Activated naive CD8-positive, alpha-beta T cell treated with anti-CD3 and anti-CD28 coated beads, Interleukin-2, amount 10 ng/mL, durations not matched to agents 7 days and 5 days (primary cell): ENCODE measurements around the gene ST3GAL4. TPM values are rescaled to one million over a fixed set of nuclear protein-coding genes. Genes with fewer than 3 reads are reported as not detected.
"Not testable (repeated sequence)": the region's sequence is repeated elsewhere in the genome, so short reads cannot be mapped to it uniquely, and the experiment has no call there.

ENCODE experiments used
- ATAC-seq: fragments of 150-1000 bp; cut with Tn5 transposase; one replicate; pipeline ENCODE4 v1.10.0; 2021; ENCODE audit warnings: low read depth, moderate library complexity
- POLR2A ChIA-PET: fragments of 350-600 bp; sonication (Branson Sonifier 250); formaldehyde crosslinking; loops from one replicate; lab custom pipeline; 2021; ENCODE audit warnings: antibody characterized with exemption; lab: Charles Lee
- DNase-seq: peaks from one replicate; pipeline ENCODE4 v3.0.0; 2021
- H3K27ac Mint-ChIP-seq: one replicate; pipeline ENCODE4 v1.8.0; 2022; ENCODE audit warnings: mild to moderate bottlenecking, mixed read lengths
- H3K27me3 Mint-ChIP-seq: one replicate; pipeline ENCODE4 v1.8.0; 2022; ENCODE audit warnings: mild to moderate bottlenecking, moderate library complexity, mixed read lengths
- H3K36me3 Mint-ChIP-seq: one replicate; pipeline ENCODE4 v1.8.0; 2021; ENCODE audit warnings: mild to moderate bottlenecking, mixed read lengths
- H3K4me1 Mint-ChIP-seq: one replicate; pipeline ENCODE4 v1.8.0; 2021; ENCODE audit warnings: mixed read lengths
- H3K4me3 Mint-ChIP-seq: one replicate; pipeline ENCODE4 v1.8.0; 2022; ENCODE audit warnings: mild to moderate bottlenecking, moderate library complexity, mixed read lengths
- H3K9me3 Mint-ChIP-seq: one replicate; pipeline ENCODE4 v1.8.0; 2021; ENCODE audit warnings: mixed read lengths
- total RNA-seq, 2 experiments: library from RNA; stranded (reverse); gene quantifications; one replicate each; pipeline ENCODE4 v1.2.3, GENCODE V29; 2021

Gene ST3GAL4
- total RNA-seq, 2 experiments from 2014 or later, result 6.3 to 8.5 TPM

GRCh38 chr11:126382641-126383040, 27.2 kb downstream of the ST3GAL4 start:
- H3K36me3 Mint-ChIP-seq, H3K27ac Mint-ChIP-seq, DNase-seq, H3K4me1 Mint-ChIP-seq, POLR2A ChIA-PET, H3K9me3 Mint-ChIP-seq, ATAC-seq, H3K4me3 Mint-ChIP-seq, H3K27me3 Mint-ChIP-seq: not testable (repeated sequence)

DNA sequence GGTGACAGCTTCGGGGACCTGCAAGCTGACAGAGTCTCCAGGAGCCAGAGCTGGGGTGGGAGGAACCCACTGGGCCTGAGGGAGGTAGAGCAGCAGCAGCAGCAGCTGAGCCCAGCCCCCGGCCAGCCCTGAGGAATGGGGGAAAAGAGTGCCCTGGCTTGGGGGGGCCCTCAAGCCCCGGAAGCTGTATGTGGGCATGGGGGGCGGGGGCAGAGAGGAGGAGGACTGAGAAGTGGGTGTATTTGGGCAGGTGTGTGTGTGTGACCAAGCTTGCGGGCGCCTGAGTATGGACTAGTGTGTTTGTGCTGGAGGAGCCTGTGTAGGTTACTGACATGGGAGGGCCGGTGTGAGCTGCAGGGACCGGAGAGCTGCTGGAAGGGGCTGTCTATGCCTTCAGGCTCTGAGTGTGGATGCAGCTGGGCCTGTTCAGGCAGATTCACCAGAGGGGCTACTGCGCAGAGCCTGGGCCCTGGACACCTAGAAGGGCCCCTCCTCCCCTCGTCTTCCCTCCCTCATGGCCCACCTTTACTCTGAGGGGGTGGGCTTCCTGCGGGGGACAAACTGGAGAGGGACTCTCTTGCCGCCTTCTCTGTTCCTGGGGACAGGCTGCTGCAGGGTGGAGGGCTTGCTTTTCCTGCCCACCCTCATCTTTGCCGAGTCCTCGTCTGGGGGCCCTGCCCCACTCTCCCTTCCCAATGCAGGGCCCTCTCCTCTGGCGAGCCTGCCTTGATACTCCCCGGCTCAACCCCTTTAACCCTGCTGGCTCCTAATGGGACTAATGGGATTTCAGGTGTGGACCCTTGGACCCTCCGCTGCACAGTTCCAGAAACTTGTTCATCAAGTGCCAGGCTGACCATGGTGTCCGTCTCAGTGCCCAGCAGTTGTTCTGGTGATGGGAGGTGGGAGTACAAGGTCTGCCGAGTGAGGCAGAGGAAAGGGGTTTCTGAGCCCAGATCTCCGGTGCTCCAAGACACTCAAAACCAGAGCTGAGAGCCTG, 28.2 kb downstream of the ST3GAL4 start:
- Mint-ChIP-seq H3K4me3 (no peak overlapping the region), H3K27me3 (no peaks in the 10 kb centered on the region), H3K4me1 (peaks cover 7% of the 10 kb centered on the region), H3K36me3 (no peaks in the 10 kb centered on the region), H3K27ac (no peak overlapping the region), H3K9me3 (no peaks in the 10 kb centered on the region)
- ATAC-seq, result no peak
- no peak for DNase-seq
- POLR2A ChIA-PET, result no interaction called here

DNA sequence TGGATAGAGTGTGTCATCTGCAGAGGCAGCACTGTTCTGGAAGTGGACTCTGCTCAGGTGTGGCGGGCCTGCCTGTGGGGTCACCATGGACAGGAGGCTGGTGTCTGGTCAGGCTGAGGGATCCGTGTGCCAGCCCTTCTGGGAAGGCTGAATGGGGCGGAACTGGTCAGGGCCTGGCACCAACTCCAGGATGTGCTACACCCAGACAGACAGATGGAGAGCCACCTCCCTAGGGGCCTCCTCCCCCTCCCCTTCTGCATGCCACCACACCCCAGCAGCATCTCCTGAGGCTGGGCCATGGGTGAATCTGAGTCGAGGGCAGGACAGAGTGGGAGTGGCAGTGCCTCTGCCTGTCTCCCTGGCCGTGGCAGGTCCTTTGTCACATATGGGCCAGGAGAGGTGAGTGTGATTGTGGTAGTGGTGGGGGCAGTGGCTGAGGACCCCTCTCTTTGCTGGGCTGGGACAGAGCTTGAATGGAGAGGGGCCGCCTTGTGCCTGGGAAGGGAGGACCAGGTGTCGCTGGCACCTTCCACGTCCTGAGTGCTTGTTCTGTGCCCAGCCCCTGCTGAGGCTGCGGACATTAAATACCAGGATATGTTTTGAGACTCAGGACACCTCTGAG, 29.1 kb downstream of the ST3GAL4 start:
- H3K9me3 Mint-ChIP-seq, result no peaks in the 10 kb centered on the region
- no peaks in the 10 kb centered on the region for H3K36me3 Mint-ChIP-seq
- DNase-seq (no peak), ATAC-seq (no peak)
- H3K27me3 Mint-ChIP-seq, result no peaks in the 10 kb centered on the region
- H3K4me1 Mint-ChIP-seq, result peaks cover 7% of the 10 kb centered on the region
- POLR2A ChIA-PET, result no interaction called here
- H3K4me3 Mint-ChIP-seq, result no peak overlapping the region
- no peak overlapping the region for H3K27ac Mint-ChIP-seq

DNA sequence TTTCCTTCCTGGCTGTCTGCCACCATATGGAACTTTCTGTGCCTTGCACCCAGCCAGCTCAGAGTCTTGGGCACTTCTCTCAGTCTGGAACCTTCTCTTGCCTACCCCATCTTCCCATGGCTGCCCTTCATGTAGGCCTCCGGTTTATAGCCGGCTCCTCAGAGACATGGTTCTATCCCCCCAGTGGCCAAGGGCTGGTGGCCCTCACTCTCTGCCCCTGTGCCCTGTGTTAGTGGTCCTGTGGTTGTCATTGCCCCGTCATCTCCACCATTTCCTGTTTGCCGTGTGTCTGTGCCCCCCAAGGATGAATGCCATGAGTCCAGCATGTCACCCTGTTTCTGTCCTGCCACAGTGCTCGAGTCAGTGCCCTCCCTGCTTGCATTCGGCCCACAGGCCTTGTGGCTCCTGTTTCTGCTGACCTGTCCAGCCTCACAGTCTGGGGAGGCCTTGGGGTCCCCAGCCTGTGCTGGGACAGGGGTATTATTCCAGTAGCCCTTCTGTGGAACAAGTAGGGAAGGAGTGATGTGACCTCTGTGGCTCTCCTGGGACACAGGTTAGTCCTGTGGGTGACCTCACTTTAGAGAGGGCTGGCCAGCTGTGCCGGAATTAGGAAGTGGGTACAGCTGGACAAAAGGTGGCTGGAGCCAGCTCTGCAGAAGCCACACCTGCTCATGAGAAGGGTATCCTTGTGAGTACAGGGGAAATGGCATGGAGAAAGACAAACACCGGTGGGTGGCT, 30.7 kb downstream of the ST3GAL4 start:
- no peaks in the 10 kb centered on the region for H3K9me3 Mint-ChIP-seq
- peaks cover 7% of the 10 kb centered on the region for H3K4me1 Mint-ChIP-seq
- H3K27ac Mint-ChIP-seq, result peak overlapping the region; percentile 12
- H3K27me3 Mint-ChIP-seq, result no peaks in the 10 kb centered on the region
- DNase-seq, result no peak
- no peak overlapping the region for H3K4me3 Mint-ChIP-seq
- ATAC-seq, result no peak
- POLR2A ChIA-PET, result no interaction called here
- H3K36me3 Mint-ChIP-seq, result no peaks in the 10 kb centered on the region

GRCh38 chr11:126386729-126387071, 31.2 kb downstream of the ST3GAL4 start:
- H3K36me3 Mint-ChIP-seq, H3K9me3 Mint-ChIP-seq, H3K4me3 Mint-ChIP-seq, POLR2A ChIA-PET, DNase-seq, H3K27me3 Mint-ChIP-seq, H3K4me1 Mint-ChIP-seq: not testable (repeated sequence)
- peak; percentile 24 for ATAC-seq
- H3K27ac Mint-ChIP-seq, result peak overlapping the region; percentile 12

DNA sequence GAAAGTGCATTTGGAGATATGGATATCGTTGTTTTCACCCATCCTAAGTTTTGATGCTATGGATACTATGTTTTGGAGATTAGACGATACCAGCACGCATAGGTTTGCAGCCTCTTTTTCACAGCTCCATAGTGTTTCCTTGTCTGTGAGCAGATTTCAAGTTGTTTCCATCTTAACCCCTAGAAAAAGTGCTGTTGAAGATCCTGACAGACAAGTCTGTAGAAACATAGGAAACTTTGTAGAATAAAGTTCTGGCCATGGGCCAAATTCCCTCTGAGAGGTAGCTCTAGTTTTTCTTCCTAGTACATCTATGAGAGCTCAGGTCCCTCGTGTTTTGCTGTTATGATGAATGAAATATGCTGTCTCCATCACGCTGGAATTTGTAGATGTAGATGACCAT, 32.4 kb downstream of the ST3GAL4 start:
- POLR2A ChIA-PET, result interaction anchor here (0.7 kb wide), 1 partner anchor 330 kb away, joined by 5 read pairs; no protein-coding TSS in a partner anchor
- no peak for DNase-seq
- no peaks in the 10 kb centered on the region for H3K36me3 Mint-ChIP-seq
- no peaks in the 10 kb centered on the region for H3K9me3 Mint-ChIP-seq
- no peak overlapping the region for H3K27ac Mint-ChIP-seq
- H3K4me1 Mint-ChIP-seq, result peaks cover 11% of the 10 kb centered on the region
- no peaks in the 10 kb centered on the region for H3K27me3 Mint-ChIP-seq
- H3K4me3 Mint-ChIP-seq, result no peak overlapping the region
- ATAC-seq, result no peak

DNA sequence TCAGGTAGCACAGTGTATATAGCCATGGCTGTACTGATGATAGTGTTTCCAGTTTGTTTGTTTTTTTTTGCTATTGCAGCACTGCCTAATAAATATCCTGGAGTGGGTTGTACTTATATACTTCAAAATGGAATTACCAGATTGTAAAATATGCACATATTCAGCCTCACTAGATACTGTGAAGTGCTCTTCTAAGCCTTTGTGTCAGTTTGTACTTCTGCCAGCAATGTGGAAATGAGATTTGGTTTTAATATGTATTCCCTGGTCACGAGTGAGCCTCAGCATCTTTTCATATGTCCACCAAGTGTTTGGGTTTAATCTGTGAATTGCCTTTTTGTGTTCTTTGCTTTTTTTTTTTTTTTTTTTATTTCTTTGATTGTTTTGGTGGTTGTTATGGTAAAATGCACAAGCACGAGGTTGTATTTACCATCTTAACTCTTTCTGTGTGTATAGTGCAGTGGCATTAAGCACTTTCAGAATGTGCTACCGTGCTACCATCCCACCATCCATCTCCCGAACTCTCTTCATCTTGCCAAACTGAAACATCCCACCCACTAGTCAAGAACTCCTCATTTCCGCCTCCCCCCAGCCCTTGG, 34.9 kb downstream of the ST3GAL4 start:
- Mint-ChIP-seq H3K27ac (no peak overlapping the region), H3K4me1 (peaks cover 14% of the 10 kb centered on the region), H3K4me3 (no peak overlapping the region), H3K27me3 (no peaks in the 10 kb centered on the region), H3K36me3 (no peaks in the 10 kb centered on the region), H3K9me3 (no peaks in the 10 kb centered on the region)
- ATAC-seq (no peak), DNase-seq (no peak)
- POLR2A ChIA-PET, result no interaction called here

DNA sequence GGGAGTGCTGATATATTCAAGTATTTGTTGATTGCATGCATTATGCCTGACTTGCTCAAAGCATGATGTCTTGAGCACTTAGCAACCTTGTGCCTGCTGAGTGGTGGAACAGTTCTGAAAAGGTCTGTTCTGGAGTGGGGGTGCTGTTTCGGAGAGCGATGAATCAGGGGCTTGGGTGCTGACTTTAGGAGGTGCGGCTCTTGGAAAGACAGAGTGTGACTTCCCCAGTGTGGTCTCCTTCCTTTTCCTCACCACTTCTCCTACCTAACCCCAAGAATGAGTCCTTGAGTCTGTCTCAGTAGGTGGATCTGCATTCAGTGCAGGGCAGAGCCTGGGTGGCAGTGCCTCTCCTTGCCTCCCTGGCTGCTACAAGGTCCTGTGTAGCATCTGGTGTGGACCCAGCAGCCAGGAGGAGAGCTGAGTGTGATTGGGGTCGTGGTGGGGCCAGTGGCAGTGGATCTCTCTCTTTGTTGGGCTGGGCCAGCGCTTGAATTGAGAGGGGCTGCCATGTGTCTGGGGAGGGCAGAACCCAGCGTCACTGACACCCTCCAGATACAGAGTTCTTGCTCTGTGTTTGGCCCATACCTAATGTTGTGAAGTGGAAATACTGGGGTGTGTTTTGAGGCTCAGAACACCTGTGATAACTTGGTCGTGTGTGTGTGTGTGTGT, 35.9 kb downstream of the ST3GAL4 start:
- no peak overlapping the region for H3K27ac Mint-ChIP-seq
- H3K9me3 Mint-ChIP-seq, result no peaks in the 10 kb centered on the region

GRCh38 chr11:126391970-126392632, 36.6 kb downstream of the ST3GAL4 start:
- no peak for ATAC-seq
- Mint-ChIP-seq H3K4me1 (peaks cover 6% of the 10 kb centered on the region), H3K27me3 (no peaks in the 10 kb centered on the region), H3K36me3 (no peaks in the 10 kb centered on the region), H3K4me3 (no peak overlapping the region), H3K27ac (peak overlapping the region; percentile 45), H3K9me3 (no peaks in the 10 kb centered on the region)
- DNase-seq, result no peak
- POLR2A ChIA-PET, result no interaction called here

More for the DNA sequence above, 35.9 kb downstream of the ST3GAL4 start:
- Mint-ChIP-seq H3K27me3 (no peaks in the 10 kb centered on the region), H3K36me3 (no peaks in the 10 kb centered on the region), H3K4me1 (peaks cover 10% of the 10 kb centered on the region), H3K4me3 (no peak overlapping the region)
- no peak for DNase-seq
- ATAC-seq, result no peak
- POLR2A ChIA-PET, result no interaction called here

- POLR2A ChIA-PET, result no interaction called here
- H3K9me3 Mint-ChIP-seq, result no peaks in the 10 kb centered on the region
- no peaks in the 10 kb centered on the region for H3K36me3 Mint-ChIP-seq
- peak overlapping the region; percentile 41 for H3K4me3 Mint-ChIP-seq
- no peak for ATAC-seq
- DNase-seq, result no peak
- H3K27ac Mint-ChIP-seq, result peak overlapping the region; percentile 45
- H3K4me1 Mint-ChIP-seq, result peaks cover 6% of the 10 kb centered on the region
- H3K27me3 Mint-ChIP-seq, result no peaks in the 10 kb centered on the region
Observed at GRCh38 chr11:126392633-126393013, 37.1 kb downstream of the ST3GAL4 start.

GRCh38 chr11:126393143-126393542, 37.7 kb downstream of the ST3GAL4 start:
- H3K27me3 Mint-ChIP-seq, result no peaks in the 10 kb centered on the region
- DNase-seq, result no peak
- no peak overlapping the region for H3K27ac Mint-ChIP-seq

DNA sequence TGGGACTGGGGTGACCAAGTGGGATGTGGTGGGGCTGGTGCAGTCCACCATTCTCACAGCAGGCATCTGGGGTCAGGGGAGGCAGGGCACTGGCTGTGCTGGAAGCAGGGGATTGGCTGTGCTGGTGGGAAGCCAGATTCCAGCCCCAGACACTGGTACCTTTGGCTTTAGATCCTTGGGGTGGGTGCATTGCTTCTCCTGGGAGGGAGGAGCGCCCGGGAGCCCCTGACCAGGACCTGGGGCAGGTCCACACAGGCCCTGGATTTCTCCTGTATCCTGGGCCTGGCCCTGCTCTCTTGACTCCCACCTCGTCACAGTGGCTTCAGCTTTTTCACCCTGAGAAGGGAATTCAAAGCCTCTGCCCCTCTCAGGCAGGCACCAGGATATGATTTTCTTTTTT, 38.5 kb downstream of the ST3GAL4 start:
- Mint-ChIP-seq H3K36me3 (no peaks in the 10 kb centered on the region), H3K9me3 (no peaks in the 10 kb centered on the region), H3K27me3 (no peaks in the 10 kb centered on the region), H3K4me1 (peaks cover 6% of the 10 kb centered on the region), H3K4me3 (no peak overlapping the region), H3K27ac (no peak overlapping the region)
- DNase-seq (no peak), ATAC-seq (no peak)
- POLR2A ChIA-PET, result no interaction called here

More at GRCh38 chr11:126393143-126393542, 37.7 kb downstream of the ST3GAL4 start:
- no peak for ATAC-seq
- Mint-ChIP-seq H3K4me3 (no peak overlapping the region), H3K4me1 (peaks cover 6% of the 10 kb centered on the region), H3K36me3 (no peaks in the 10 kb centered on the region), H3K9me3 (no peaks in the 10 kb centered on the region)
- POLR2A ChIA-PET, result no interaction called here
